Fibroblast of lung (primary cell): ENCODE results near the gene LRMDA. TPM values are rescaled to one million over a fixed set of nuclear protein-coding genes. Genes with fewer than 3 reads are reported as not detected.

Experiments
- DNase-seq, 2 donors: peaks; one replicate each; pipeline versions ENCODE4 v3.0.0 to v3.0.0-alpha.2; 2010; ENCODE audit warnings: low read depth in 2 of 2
- H2AFZ ChIP-seq: 2 replicates; pipeline ENCODE4 v1.5.1; 2012; ENCODE audit warnings: low read length, control low read depth, inconsistent platforms
- H3K27ac ChIP-seq: 2 replicates; pipeline ENCODE4 v1.5.1; 2011; ENCODE audit warnings: low read length, control low read depth; ENCODE audit not compliant: insufficient read depth
- H3K27me3 ChIP-seq: 2 replicates; pipeline ENCODE4 v1.5.1; 2011; ENCODE audit warnings: mild to moderate bottlenecking, low read length; ENCODE audit not compliant: control insufficient read depth, insufficient read depth
- H3K36me3 ChIP-seq: 2 replicates; pipeline ENCODE4 v1.5.1; 2011; ENCODE audit warnings: low read length; ENCODE audit not compliant: control insufficient read depth, insufficient read depth
- H3K4me1 ChIP-seq: 2 replicates; pipeline ENCODE4 v1.5.1; 2011; ENCODE audit warnings: low read length; ENCODE audit not compliant: control insufficient read depth, insufficient read depth; ENCODE audit errors: extremely low read depth
- H3K4me2 ChIP-seq: 2 replicates; pipeline ENCODE4 v1.5.1; 2011; ENCODE audit warnings: low read length, control low read depth; ENCODE audit not compliant: insufficient read depth; ENCODE audit errors: extremely low read depth
- H3K4me3 ChIP-seq, 4 experiments: fragments of 200-600 bp in 1 of 4; sonication (generic) in 1 of 4; replicated peaks in 1 of 4; 2 replicates each; pipeline ENCODE4 v1.5.1; 2011 to 2016; ENCODE audit warnings: low read length in 4 of 4, low read depth in 3 of 4, mild to moderate bottlenecking in 3 of 4, control low read depth in 2 of 4, inconsistent platforms in 1 of 4, mixed read lengths in 1 of 4; ENCODE audit not compliant: insufficient read depth in 1 of 4; ENCODE audit errors: control extremely low read depth in 1 of 4
- H3K79me2 ChIP-seq: 2 replicates; pipeline ENCODE4 v1.5.1; 2012; ENCODE audit warnings: mild to moderate bottlenecking, low read length, inconsistent platforms; ENCODE audit not compliant: control insufficient read depth, insufficient read depth
- H3K9ac ChIP-seq: 2 replicates; pipeline ENCODE4 v1.5.1; 2011; ENCODE audit warnings: mild to moderate bottlenecking, low read length, control low read depth; ENCODE audit not compliant: insufficient read depth
- H3K9me3 ChIP-seq: 2 replicates; pipeline ENCODE4 v1.5.1; 2012; ENCODE audit warnings: low read depth, low read length; ENCODE audit not compliant: control insufficient read depth, insufficient read depth
- H4K20me1 ChIP-seq: 2 replicates; pipeline ENCODE4 v1.5.1; 2011; ENCODE audit warnings: low read length; ENCODE audit not compliant: control insufficient read depth, insufficient read depth; ENCODE audit errors: extremely low read depth
- EZH2 ChIP-seq: IDR thresholded peaks from 2 replicates; pipeline ENCODE4 v1.5.1; 2012; ENCODE audit warnings: low read length, control low read depth, mild to moderate bottlenecking; ENCODE audit errors: missing control alignments
- polyA plus RNA-seq, 2 donors: library from polyadenylated mRNA; depleted of rRNA in 1 of 2; stranded (reverse) in 1 of 2; unstranded in 1 of 2; fragments of >200 nt; gene quantifications; 2 replicates each; pipeline ENCODE4 v1.2.1, GENCODE V29; 2011 to 2012; ENCODE audit warnings: missing spikeins in 1 of 2
- total RNA-seq: library from RNA; depleted of rRNA; stranded (reverse); fragments of >200 nt; gene quantifications from 2 replicates; pipeline ENCODE4 v1.2.1, GENCODE V29; 2014
- TF ChIP-seq, protein P1 (sequence below), 2 donors: IDR thresholded peaks in 1 of 2; conservative IDR thresholded peaks in 1 of 2; 1 replicate in 1 of 2; 2 replicates in 1 of 2; pipeline ENCODE4 v1.5.1; 2011 to 2012; ENCODE audit warnings: low read length in 2 of 2, control low read depth in 1 of 2, inconsistent platforms in 1 of 2, low read depth in 1 of 2, mild to moderate bottlenecking in 1 of 2

LRMDA gene
- total and polyA plus RNA-seq, 2 donors (not counting 1 experiment from before 2014, with no cell fraction given): 1.7 to 2.0 TPM

- Histone ChIP-seq H2AFZ (no peak overlapping the region), H3K9me3 (no peaks in the 10 kb centered on the region), H3K4me2 (no peak overlapping the region), H3K79me2 (no peaks in the 10 kb centered on the region), H3K9ac (no peak overlapping the region), H4K20me1 (no peaks in the 10 kb centered on the region), H3K27ac (no peak overlapping the region), H3K27me3 (no peaks in the 10 kb centered on the region), H3K4me1 (no peaks in the 10 kb centered on the region), H3K36me3 (no peaks in the 10 kb centered on the region), H3K4me3 (no peak overlapping the region)
- TF ChIP-seq, protein P1, sequence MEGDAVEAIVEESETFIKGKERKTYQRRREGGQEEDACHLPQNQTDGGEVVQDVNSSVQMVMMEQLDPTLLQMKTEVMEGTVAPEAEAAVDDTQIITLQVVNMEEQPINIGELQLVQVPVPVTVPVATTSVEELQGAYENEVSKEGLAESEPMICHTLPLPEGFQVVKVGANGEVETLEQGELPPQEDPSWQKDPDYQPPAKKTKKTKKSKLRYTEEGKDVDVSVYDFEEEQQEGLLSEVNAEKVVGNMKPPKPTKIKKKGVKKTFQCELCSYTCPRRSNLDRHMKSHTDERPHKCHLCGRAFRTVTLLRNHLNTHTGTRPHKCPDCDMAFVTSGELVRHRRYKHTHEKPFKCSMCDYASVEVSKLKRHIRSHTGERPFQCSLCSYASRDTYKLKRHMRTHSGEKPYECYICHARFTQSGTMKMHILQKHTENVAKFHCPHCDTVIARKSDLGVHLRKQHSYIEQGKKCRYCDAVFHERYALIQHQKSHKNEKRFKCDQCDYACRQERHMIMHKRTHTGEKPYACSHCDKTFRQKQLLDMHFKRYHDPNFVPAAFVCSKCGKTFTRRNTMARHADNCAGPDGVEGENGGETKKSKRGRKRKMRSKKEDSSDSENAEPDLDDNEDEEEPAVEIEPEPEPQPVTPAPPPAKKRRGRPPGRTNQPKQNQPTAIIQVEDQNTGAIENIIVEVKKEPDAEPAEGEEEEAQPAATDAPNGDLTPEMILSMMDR (conservative IDR thresholded peaks at IDR 0.05 in 1 of 2, IDR thresholded peaks at IDR 0.05 in 1 of 2; ENCODE audit: low read depth in 1 of 2, low read length in 2 of 2): no peak
- TF ChIP-seq EZH2: no peak
- no peak for DNase-seq
These were observed 425.9 kb downstream of the LRMDA start for GRCh38 chr10:75857269-75857846.

DNA sequence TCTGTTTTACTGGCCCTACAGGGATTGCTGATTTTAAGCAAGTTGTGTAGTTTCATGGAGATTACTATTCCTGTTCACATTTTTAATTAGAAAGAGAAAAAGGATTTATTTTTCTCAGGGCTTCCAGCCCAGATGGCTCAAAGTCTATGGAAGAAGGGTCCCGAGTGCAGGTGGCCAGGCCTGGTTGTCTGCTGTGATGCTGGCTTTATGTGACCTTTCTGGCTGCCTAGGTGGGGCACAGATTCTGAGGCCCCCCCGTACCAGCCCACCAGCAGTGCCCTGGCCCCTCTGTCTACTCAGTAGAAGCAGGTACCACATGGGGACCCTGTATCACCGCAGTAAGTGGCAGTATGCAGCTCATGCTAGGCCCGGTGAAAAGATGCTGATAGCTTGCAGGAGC lies 426.5 kb downstream of the LRMDA start:
- TF ChIP-seq EZH2: no peak
- TF ChIP-seq, protein P1 (conservative IDR thresholded peaks at IDR 0.05 in 1 of 2, IDR thresholded peaks at IDR 0.05 in 1 of 2; ENCODE audit: low read depth in 1 of 2, low read length in 2 of 2): no peak
- no peak overlapping the region for H3K9ac ChIP-seq
- no peak overlapping the region for H3K4me2 ChIP-seq
- no peaks in the 10 kb centered on the region for H3K79me2 ChIP-seq
- no peak for DNase-seq
- H3K36me3 ChIP-seq: no peaks in the 10 kb centered on the region
- no peaks in the 10 kb centered on the region for H3K27me3 ChIP-seq
- no peaks in the 10 kb centered on the region for H3K9me3 ChIP-seq
- no peak overlapping the region for H3K27ac ChIP-seq
- no peaks in the 10 kb centered on the region for H4K20me1 ChIP-seq
- H2AFZ ChIP-seq: no peak overlapping the region
- H3K4me3 ChIP-seq: no peak overlapping the region
- no peaks in the 10 kb centered on the region for H3K4me1 ChIP-seq

DNA sequence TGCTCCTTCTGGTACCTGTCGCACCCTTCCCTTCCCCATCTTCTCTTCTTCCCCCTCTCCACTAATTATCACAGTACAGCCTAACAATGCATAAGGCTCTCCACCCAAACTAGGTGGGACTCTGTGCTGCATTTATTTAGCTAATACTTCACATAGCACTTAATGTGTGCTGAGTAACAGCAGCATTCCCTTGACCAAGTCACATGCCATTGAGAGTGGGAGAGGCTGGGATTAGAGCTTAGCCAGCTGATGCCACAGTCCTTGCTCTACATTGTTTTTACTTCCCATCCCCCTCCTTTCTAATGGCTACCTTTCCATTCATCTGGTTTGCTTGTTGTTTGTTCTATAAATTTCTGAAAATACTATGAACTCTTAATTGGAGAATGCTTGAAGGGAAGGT lies 426.9 kb downstream of the LRMDA start:
- Histone ChIP-seq H3K27me3 (no peaks in the 10 kb centered on the region), H4K20me1 (no peaks in the 10 kb centered on the region), H3K36me3 (no peaks in the 10 kb centered on the region), H3K27ac (no peak overlapping the region), H3K9ac (no peak overlapping the region), H3K4me3 (no peak overlapping the region), H3K79me2 (no peaks in the 10 kb centered on the region), H3K4me2 (no peak overlapping the region), H3K9me3 (no peaks in the 10 kb centered on the region), H2AFZ (no peak overlapping the region), H3K4me1 (no peaks in the 10 kb centered on the region)
- TF ChIP-seq, protein P1 (conservative IDR thresholded peaks at IDR 0.05 in 1 of 2, IDR thresholded peaks at IDR 0.05 in 1 of 2; ENCODE audit: low read depth in 1 of 2, low read length in 2 of 2): no peak
- TF ChIP-seq EZH2: no peak
- DNase-seq: no peak
